ENCODE data around the gene NKX6-2.

- TF ChIP-seq CTCF (IDR thresholded peaks at IDR 0.05; ENCODE audit: low read depth, low read length, missing input control) (no peak), RAD21 (IDR thresholded peaks at IDR 0.05) (no peak), MAX (IDR thresholded peaks at IDR 0.05) (no peak), YY1 (IDR thresholded peaks at IDR 0.05) (no peak), TAF1 (conservative IDR thresholded peaks at IDR 0.05) (no peak), RXRA (IDR thresholded peaks at IDR 0.05) (no peak), JUND (IDR thresholded peaks at IDR 0.05) (no peak), ZBTB33 (IDR thresholded peaks at IDR 0.05) (no peak), EGR1 (IDR thresholded peaks at IDR 0.05; ENCODE audit: low read depth in 2 of 2) (no peak)
Observed at GRCh38 chr10:132745511-132745910, 40.4 kb downstream of the NKX6-2 start.
